C4-2B (cell line): ENCODE results near the gene PTP4A2.

ENCODE experiments used
- CTCF ChIP-seq: fragments of 450-650 bp; conservative IDR thresholded peaks from 2 replicates; pipeline ENCODE4 v1.5.1; 2017; ENCODE audit warnings: mild to moderate bottlenecking
- ZFX ChIP-seq: fragments of 450-650 bp; IDR thresholded peaks from 2 replicates; pipeline ENCODE4 v1.6.1; 2017

GRCh38 chr1:31905093-31905509 lies 33.1 kb downstream of the PTP4A2 start:
- TF ChIP-seq CTCF (no peak), ZFX (no peak)
